Progenitor cell of endocrine pancreas (in vitro differentiated cells): Measurements from ENCODE around the gene SHROOM2. TPM values are rescaled to one million over a fixed set of nuclear protein-coding genes. Genes with fewer than 3 reads are reported as not detected.

Experiments
- DNase-seq: peaks from one replicate; pipeline ENCODE4 v3.0.0; 2021; ENCODE audit warnings: low spot score; ENCODE audit not compliant: unreplicated experiment
- H3K27ac Mint-ChIP-seq: 2 replicates; pipeline ENCODE4 v1.8.0; 2021; ENCODE audit warnings: mild to moderate bottlenecking, moderate library complexity, mixed read lengths
- H3K27me3 Mint-ChIP-seq: 2 replicates; pipeline ENCODE4 v1.8.0; 2021; ENCODE audit warnings: mixed read lengths
- H3K36me3 Mint-ChIP-seq: 2 replicates; pipeline ENCODE4 v1.8.0; 2022; ENCODE audit warnings: mixed read lengths; ENCODE audit not compliant: insufficient read depth
- H3K4me1 Mint-ChIP-seq: 2 replicates; pipeline ENCODE4 v1.8.0; 2021; ENCODE audit warnings: low read depth, mixed read lengths
- H3K4me3 Mint-ChIP-seq: 2 replicates; pipeline ENCODE4 v1.8.0; 2021; ENCODE audit warnings: low read depth, mild to moderate bottlenecking, moderate library complexity, mixed read lengths
- H3K9me3 Mint-ChIP-seq: 2 replicates; pipeline ENCODE4 v1.8.0; 2021; ENCODE audit warnings: low read depth, mixed read lengths
- CTCF ChIP-seq: fragments of 200-600 bp; sonication (generic); IDR thresholded peaks from one replicate; pipeline ENCODE4 v1.5.0; 2021; ENCODE audit warnings: antibody characterized with exemption, mild to moderate bottlenecking; ENCODE audit not compliant: unreplicated experiment
- total RNA-seq: library from RNA; stranded (reverse); gene quantifications from 2 replicates; pipeline ENCODE4 v1.2.1, GENCODE V29; 2021

The SHROOM2 gene
- total RNA-seq, 1 donor from 2014 or later = 10.6 TPM

GRCh38 chrX:9895225-9895912 is 109.1 kb downstream of the SHROOM2 start:
- Mint-ChIP-seq H3K9me3 (peaks cover 10% of the 10 kb centered on the region), H3K36me3 (peaks cover 9% of the 10 kb centered on the region), H3K27ac (no peak overlapping the region), H3K27me3 (no peaks in the 10 kb centered on the region), H3K4me3 (no peak overlapping the region), H3K4me1 (no peaks in the 10 kb centered on the region)
- no peak for TF ChIP-seq CTCF
- DNase-seq = no peak

- no peak for DNase-seq
- Mint-ChIP-seq H3K4me3 (no peak overlapping the region), H3K27ac (no peak overlapping the region), H3K4me1 (peaks cover 1% of the 10 kb centered on the region), H3K9me3 (peaks cover 16% of the 10 kb centered on the region), H3K27me3 (no peaks in the 10 kb centered on the region), H3K36me3 (peaks cover 11% of the 10 kb centered on the region)
- no peak for TF ChIP-seq CTCF
Observed at GRCh38 chrX:9897761-9898161, 111.5 kb downstream of the SHROOM2 start.

- H3K27ac Mint-ChIP-seq = no peak overlapping the region
- peaks cover 5% of the 10 kb centered on the region for H3K4me1 Mint-ChIP-seq
- DNase-seq = no peak
- no peaks in the 10 kb centered on the region for H3K27me3 Mint-ChIP-seq
- H3K36me3 Mint-ChIP-seq = peaks cover 9% of the 10 kb centered on the region
- TF ChIP-seq CTCF = no peak
- H3K4me3 Mint-ChIP-seq = no peak overlapping the region
- peaks cover 13% of the 10 kb centered on the region for H3K9me3 Mint-ChIP-seq
Observed at GRCh38 chrX:9899640-9900111, 113.4 kb downstream of the SHROOM2 start.

GRCh38 chrX:9902656-9903055 is 116.4 kb downstream of the SHROOM2 start:
- H3K4me3 Mint-ChIP-seq = no peak overlapping the region
- peaks cover 19% of the 10 kb centered on the region for H3K9me3 Mint-ChIP-seq
- H3K27ac Mint-ChIP-seq = no peak overlapping the region
- no peak for TF ChIP-seq CTCF
- H3K4me1 Mint-ChIP-seq = peaks cover 5% of the 10 kb centered on the region
- H3K27me3 Mint-ChIP-seq = no peaks in the 10 kb centered on the region
- H3K36me3 Mint-ChIP-seq = peaks cover 13% of the 10 kb centered on the region
- DNase-seq = no peak

- H3K36me3 Mint-ChIP-seq = peaks cover 13% of the 10 kb centered on the region
- no peak overlapping the region for H3K4me3 Mint-ChIP-seq
- H3K27ac Mint-ChIP-seq = no peak overlapping the region
- no peak for TF ChIP-seq CTCF
- H3K9me3 Mint-ChIP-seq = peaks cover 19% of the 10 kb centered on the region
- peaks cover 5% of the 10 kb centered on the region for H3K4me1 Mint-ChIP-seq
- no peaks in the 10 kb centered on the region for H3K27me3 Mint-ChIP-seq
- DNase-seq = no peak
Observed at GRCh38 chrX:9903146-9903545, 116.9 kb downstream of the SHROOM2 start.
